ENCODE data around the gene OXLD1. TPM values are rescaled to one million over a fixed set of nuclear protein-coding genes. Genes with fewer than 3 reads are reported as not detected.

OXLD1 gene
- polyA plus RNA-seq, 1 donor (not counting 4 experiments of a cell fraction or from before 2014, with no cell fraction given) = 16.3 TPM

GRCh38 chr17:81702934-81703746 lies 36.7 kb upstream of the OXLD1 start, which contains the start of gene MRPL12:
Gene MRPL12, plus strand, starts transcription at chr17:81703367. Its CDS starts 135 bp downstream, at chr17:81703502.
- peak within 1 kb of the TSS; percentile 83 for H2AFZ ChIP-seq (ENCODE audit: control insufficient read depth, low read length)
- H3K79me2 ChIP-seq (ENCODE audit: control insufficient read depth, insufficient read depth, low read length) = peaks cover 65% of the 10 kb centered on the region
- DNase-seq (ENCODE audit: low read depth, low spot score) (no peak), FAIRE-seq (peak; percentile 32)
- no peaks in the 10 kb centered on the region for H3K9me3 ChIP-seq (ENCODE audit: control insufficient read depth, low read depth, low read length)
- no peaks in the 10 kb centered on the region for H3K27me3 ChIP-seq (ENCODE audit: control insufficient read depth, extremely low read depth, insufficient read depth, low read length)
- dilution Hi-C loops (cut with MboI; ENCODE audit: extremely low pct_ligation_motif_present, low sequenced_read_pairs) = no loop called here
- peaks cover 19% of the 10 kb centered on the region for H3K4me1 ChIP-seq (ENCODE audit: control insufficient read depth, extremely low read depth, insufficient read depth, low read length)
- peaks cover 37 to 52% of the 10 kb centered on the region in 2 experiments for H3K36me3 ChIP-seq (ENCODE audit: control insufficient read depth in 2 of 2, extremely low read depth in 1 of 2, insufficient read depth in 2 of 2, low read length in 2 of 2)
- TF ChIP-seq EZH2 (IDR thresholded peaks at IDR 0.05; ENCODE audit: low read length) = no peak
- peak in 2 of 3 experiments; percentile 26 to 30 for TF ChIP-seq CTCF (optimal IDR thresholded peaks at IDR 0.05 in 1 of 3, IDR thresholded peaks at IDR 0.05 in 1 of 3, conservative IDR thresholded peaks at IDR 0.05 in 1 of 3; ENCODE audit: extremely low read depth in 1 of 3, insufficient read depth in 2 of 3, low read length in 3 of 3)
- peaks cover 3% of the 10 kb centered on the region for H4K20me1 ChIP-seq (ENCODE audit: control insufficient read depth, extremely low read depth, insufficient read depth, low read length)
- H3K4me3 ChIP-seq (ENCODE audit: control insufficient read depth in 2 of 3, extremely low read depth in 1 of 3, insufficient read depth in 2 of 3, low read depth in 1 of 3, low read length in 3 of 3) = peak within 1 kb of the TSS; percentile 67 to 93 (median 88)
- H3K4me2 ChIP-seq (ENCODE audit: control insufficient read depth, extremely low read depth, insufficient read depth, low read depth, low read length) = peak within 1 kb of the TSS; percentile 95
- no peaks in the 10 kb centered on the region for H3K9me1 ChIP-seq (ENCODE audit: control insufficient read depth, extremely low read depth, insufficient read depth, low read length)
- H3K9ac ChIP-seq (ENCODE audit: control insufficient read depth, extremely low read depth, insufficient read depth, low read length) = peak within 1 kb of the TSS; percentile 97
- H3K27ac ChIP-seq (ENCODE audit: control insufficient read depth, insufficient read depth, low read length) = peak within 1 kb of the TSS; percentile 91

GRCh38 chr17:81701288-81702071 lies 35.1 kb upstream of the OXLD1 start:
- dilution Hi-C loops (cut with MboI; ENCODE audit: extremely low pct_ligation_motif_present, low sequenced_read_pairs) = no loop called here
- H3K36me3 ChIP-seq (ENCODE audit: control insufficient read depth in 2 of 2, extremely low read depth in 1 of 2, insufficient read depth in 2 of 2, low read length in 2 of 2) = peaks cover 40 to 50% of the 10 kb centered on the region in 2 experiments
- H3K79me2 ChIP-seq (ENCODE audit: control insufficient read depth, insufficient read depth, low read length) = peaks cover 76% of the 10 kb centered on the region
- no peak overlapping the region for H3K27ac ChIP-seq (ENCODE audit: control insufficient read depth, insufficient read depth, low read length)
- peak overlapping the region; percentile 95 for H3K4me2 ChIP-seq (ENCODE audit: control insufficient read depth, extremely low read depth, insufficient read depth, low read depth, low read length)
- TF ChIP-seq CTCF (optimal IDR thresholded peaks at IDR 0.05 in 1 of 3, IDR thresholded peaks at IDR 0.05 in 1 of 3, conservative IDR thresholded peaks at IDR 0.05 in 1 of 3; ENCODE audit: extremely low read depth in 1 of 3, insufficient read depth in 2 of 3, low read length in 3 of 3) = peak in 1 of 3 experiments; percentile 4
- TF ChIP-seq EZH2 (IDR thresholded peaks at IDR 0.05; ENCODE audit: low read length) = no peak
- H3K9me1 ChIP-seq (ENCODE audit: control insufficient read depth, extremely low read depth, insufficient read depth, low read length) = no peaks in the 10 kb centered on the region
- peak overlapping the region; percentile 67 to 93 (median 88) for H3K4me3 ChIP-seq (ENCODE audit: control insufficient read depth in 2 of 3, extremely low read depth in 1 of 3, insufficient read depth in 2 of 3, low read depth in 1 of 3, low read length in 3 of 3)
- H3K9ac ChIP-seq (ENCODE audit: control insufficient read depth, extremely low read depth, insufficient read depth, low read length) = peak overlapping the region; percentile 97
- no peak for FAIRE-seq
- no peak for DNase-seq (ENCODE audit: low read depth, low spot score)
- no peaks in the 10 kb centered on the region for H3K27me3 ChIP-seq (ENCODE audit: control insufficient read depth, extremely low read depth, insufficient read depth, low read length)
- H3K4me1 ChIP-seq (ENCODE audit: control insufficient read depth, extremely low read depth, insufficient read depth, low read length) = peaks cover 19% of the 10 kb centered on the region
- no peaks in the 10 kb centered on the region for H3K9me3 ChIP-seq (ENCODE audit: control insufficient read depth, low read depth, low read length)
- H4K20me1 ChIP-seq (ENCODE audit: control insufficient read depth, extremely low read depth, insufficient read depth, low read length) = peaks cover 3% of the 10 kb centered on the region
- no peak overlapping the region for H2AFZ ChIP-seq (ENCODE audit: control insufficient read depth, low read length)

Data from keratinocyte (primary cell).